K562 (cell line): Measurements from ENCODE around the gene HSD11B1.

Experiments used
- ATF2 ChIP-seq: sonication (generic); formaldehyde crosslinking; IDR thresholded peaks from 2 replicates; pipeline ENCODE4 v1.8.1; 2022; ENCODE audit warnings: missing genetic modification reagents
- EP300 ChIP-seq: IDR thresholded peaks from 2 replicates; pipeline ENCODE4 v1.6.1; 2012; ENCODE audit warnings: low read length, improper control_type of control experiment
- NELFE ChIP-seq: IDR thresholded peaks from 2 replicates; pipeline ENCODE4 v1.6.1; 2011; ENCODE audit warnings: mild to moderate bottlenecking; ENCODE audit not compliant: insufficient read depth, insufficient read length
- TOE1 ChIP-seq, 2 experiments: fragments of 450-650 bp in 1 of 2; sonication (generic) in 1 of 2; formaldehyde crosslinking in 1 of 2; IDR thresholded peaks; 2 replicates each; pipeline versions ENCODE4 v1.7.1 to v1.8.0; 2016 to 2022; ENCODE audit warnings: borderline replicate concordance in 2 of 2, mild to moderate bottlenecking in 2 of 2, antibody characterized with exemption in 1 of 2, inconsistent platforms in 1 of 2, low read depth in 1 of 2, missing genetic modification reagents in 1 of 2, moderate library complexity in 1 of 2
- ZNF217 ChIP-seq: sonication (generic); formaldehyde crosslinking; IDR thresholded peaks from 2 replicates; pipeline ENCODE4 v1.8.0; 2022; ENCODE audit warnings: mild to moderate bottlenecking, missing genetic modification reagents

DNA sequence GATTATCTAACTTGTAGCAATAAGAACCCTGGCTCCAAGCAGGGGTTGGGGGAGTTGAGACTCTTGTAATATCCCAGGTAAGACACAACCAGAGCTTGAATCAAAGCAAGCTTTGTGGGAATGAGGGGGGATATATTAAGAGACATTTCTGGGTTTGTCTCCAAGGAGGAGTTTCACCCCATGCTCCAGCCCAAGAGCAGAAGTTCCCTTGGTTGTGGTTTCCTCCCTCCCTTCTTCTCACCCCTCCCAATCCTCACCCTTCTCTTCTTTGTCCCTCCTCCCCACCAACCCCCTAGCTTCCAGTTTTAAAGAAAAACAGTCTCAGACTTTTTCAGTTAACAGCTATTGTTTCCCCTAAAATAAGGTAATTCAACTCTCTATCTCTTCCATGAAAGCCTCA is 63.1 kb downstream of the HSD11B1 start:
- TF ChIP-seq ZNF217 (no peak), ATF2 (CRISPR knock-in tag) (no peak), NELFE (no peak), TOE1 (IDR thresholded peaks at IDR 0.05; ENCODE audit: borderline replicate concordance) (no peak), TOE1 (CRISPR knock-in tag; IDR thresholded peaks at IDR 0.05; ENCODE audit: borderline replicate concordance, low read depth) (no peak), EP300 (no peak)
